ENCODE results near the gene TRAPPC10.

DNA sequence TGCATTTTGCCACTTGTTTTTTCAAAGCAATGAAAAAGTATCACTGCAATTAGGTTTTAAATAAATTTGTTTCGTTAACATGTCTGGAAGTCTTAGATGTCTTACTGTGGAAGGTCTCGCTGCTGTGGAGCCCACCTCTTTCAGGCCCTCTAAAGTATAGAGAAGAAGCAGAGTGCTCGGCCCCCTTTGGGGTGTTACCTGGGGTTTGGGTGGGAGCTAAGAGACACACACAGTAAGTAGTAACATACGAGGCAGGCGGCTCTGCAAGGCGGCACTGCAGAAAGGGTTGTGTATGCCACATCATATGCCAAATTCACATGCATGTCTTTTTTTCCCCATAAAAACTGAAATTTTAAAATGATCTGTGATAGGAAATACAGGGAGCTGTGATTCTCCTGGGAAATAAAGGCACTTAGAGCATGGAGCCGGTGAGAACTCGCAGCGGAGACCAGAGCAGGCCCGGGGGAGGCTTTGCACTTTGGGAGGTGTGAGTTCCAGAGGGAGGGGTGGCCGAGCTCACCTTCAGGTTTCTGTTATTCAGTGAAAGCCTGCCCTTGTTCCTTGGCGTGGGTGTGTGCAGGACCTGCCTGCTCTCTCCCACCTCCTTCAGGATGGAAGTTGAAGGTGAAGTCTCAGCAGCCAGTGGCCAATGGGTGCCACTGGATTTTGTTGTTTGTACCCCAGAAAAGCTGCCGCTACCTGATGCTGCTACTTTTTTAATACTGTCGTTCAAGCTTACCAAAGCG is 59.4 kb downstream of the TRAPPC10 start:
- TF ChIP-seq, protein P1, sequence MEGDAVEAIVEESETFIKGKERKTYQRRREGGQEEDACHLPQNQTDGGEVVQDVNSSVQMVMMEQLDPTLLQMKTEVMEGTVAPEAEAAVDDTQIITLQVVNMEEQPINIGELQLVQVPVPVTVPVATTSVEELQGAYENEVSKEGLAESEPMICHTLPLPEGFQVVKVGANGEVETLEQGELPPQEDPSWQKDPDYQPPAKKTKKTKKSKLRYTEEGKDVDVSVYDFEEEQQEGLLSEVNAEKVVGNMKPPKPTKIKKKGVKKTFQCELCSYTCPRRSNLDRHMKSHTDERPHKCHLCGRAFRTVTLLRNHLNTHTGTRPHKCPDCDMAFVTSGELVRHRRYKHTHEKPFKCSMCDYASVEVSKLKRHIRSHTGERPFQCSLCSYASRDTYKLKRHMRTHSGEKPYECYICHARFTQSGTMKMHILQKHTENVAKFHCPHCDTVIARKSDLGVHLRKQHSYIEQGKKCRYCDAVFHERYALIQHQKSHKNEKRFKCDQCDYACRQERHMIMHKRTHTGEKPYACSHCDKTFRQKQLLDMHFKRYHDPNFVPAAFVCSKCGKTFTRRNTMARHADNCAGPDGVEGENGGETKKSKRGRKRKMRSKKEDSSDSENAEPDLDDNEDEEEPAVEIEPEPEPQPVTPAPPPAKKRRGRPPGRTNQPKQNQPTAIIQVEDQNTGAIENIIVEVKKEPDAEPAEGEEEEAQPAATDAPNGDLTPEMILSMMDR (IDR thresholded peaks at IDR 0.05; ENCODE audit: low read depth, low read length) = no peak
- TF ChIP-seq EZH2phosphoT487 (IDR thresholded peaks at IDR 0.05; ENCODE audit: low read depth) = no peak

All from OCI-LY3 (cell line).